Vagina (tissue), 2 donors: ENCODE data around the gene CYB561.

Experiments
- CTCF ChIP-seq, 3 experiments: fragments of 450-650 bp in 2 of 3; fragments of 200-600 bp in 1 of 3; sonication (generic) in 1 of 3; IDR thresholded peaks; one replicate each; pipeline ENCODE4 v1.5.1; 2017 to 2019; ENCODE audit warnings: antibody characterized with exemption in 3 of 3, mild to moderate bottlenecking in 2 of 3, moderate library complexity in 2 of 3
- POLR2A ChIP-seq, 2 donors: fragments of 450-650 bp; IDR thresholded peaks; one replicate each; pipeline ENCODE4 v1.6.1; 2017; ENCODE audit warnings: antibody characterized with exemption in 2 of 2, mild to moderate bottlenecking in 2 of 2, moderate library complexity in 2 of 2

GRCh38 chr17:63421681-63422645 lies 24.1 kb downstream of the CYB561 start:
- TF ChIP-seq CTCF (IDR thresholded peaks at IDR 0.05) (no peak), POLR2A (IDR thresholded peaks at IDR 0.05) (no peak)
